Nephron (organoid): Measurements from ENCODE around the gene TEX261.

ENCODE experiments used
- H3K27ac Mint-ChIP-seq, 3 experiments: 2 replicates each; pipeline ENCODE4 v1.8.0; 2020; ENCODE audit warnings: mixed read lengths in 3 of 3, mild to moderate bottlenecking in 2 of 3, moderate library complexity in 1 of 3
- H3K27me3 Mint-ChIP-seq: 2 replicates; pipeline ENCODE4 v1.8.0; 2021; ENCODE audit warnings: low read depth, mild to moderate bottlenecking, moderate library complexity, mixed read lengths
- H3K36me3 Mint-ChIP-seq: 2 replicates; pipeline ENCODE4 v1.8.0; 2020; ENCODE audit warnings: low read depth, mixed read lengths
- H3K4me1 Mint-ChIP-seq: 2 replicates; pipeline ENCODE4 v1.8.0; 2020; ENCODE audit warnings: mixed read lengths
- H3K4me3 Mint-ChIP-seq, 3 experiments: 2 replicates each; pipeline ENCODE4 v1.8.0; 2020; ENCODE audit warnings: mild to moderate bottlenecking in 3 of 3, mixed read lengths in 3 of 3, moderate library complexity in 2 of 3
- H3K9me3 Mint-ChIP-seq: 2 replicates; pipeline ENCODE4 v1.8.0; 2020; ENCODE audit warnings: mixed read lengths
- TF ChIP-seq, protein P1 (sequence below), 3 experiments: fragments of 200-600 bp; sonication (generic); IDR thresholded peaks; one replicate each; pipeline ENCODE4 v1.5.0; 2021; ENCODE audit warnings: antibody characterized with exemption in 3 of 3; ENCODE audit not compliant: unreplicated experiment in 3 of 3

The TEX261 gene

GRCh38 chr2:71004857-71005256 lies 10.2 kb upstream of the TEX261 start:
- H3K27ac Mint-ChIP-seq = no peak overlapping the region
- H3K9me3 Mint-ChIP-seq = no peaks in the 10 kb centered on the region
- TF ChIP-seq, protein P1, sequence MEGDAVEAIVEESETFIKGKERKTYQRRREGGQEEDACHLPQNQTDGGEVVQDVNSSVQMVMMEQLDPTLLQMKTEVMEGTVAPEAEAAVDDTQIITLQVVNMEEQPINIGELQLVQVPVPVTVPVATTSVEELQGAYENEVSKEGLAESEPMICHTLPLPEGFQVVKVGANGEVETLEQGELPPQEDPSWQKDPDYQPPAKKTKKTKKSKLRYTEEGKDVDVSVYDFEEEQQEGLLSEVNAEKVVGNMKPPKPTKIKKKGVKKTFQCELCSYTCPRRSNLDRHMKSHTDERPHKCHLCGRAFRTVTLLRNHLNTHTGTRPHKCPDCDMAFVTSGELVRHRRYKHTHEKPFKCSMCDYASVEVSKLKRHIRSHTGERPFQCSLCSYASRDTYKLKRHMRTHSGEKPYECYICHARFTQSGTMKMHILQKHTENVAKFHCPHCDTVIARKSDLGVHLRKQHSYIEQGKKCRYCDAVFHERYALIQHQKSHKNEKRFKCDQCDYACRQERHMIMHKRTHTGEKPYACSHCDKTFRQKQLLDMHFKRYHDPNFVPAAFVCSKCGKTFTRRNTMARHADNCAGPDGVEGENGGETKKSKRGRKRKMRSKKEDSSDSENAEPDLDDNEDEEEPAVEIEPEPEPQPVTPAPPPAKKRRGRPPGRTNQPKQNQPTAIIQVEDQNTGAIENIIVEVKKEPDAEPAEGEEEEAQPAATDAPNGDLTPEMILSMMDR (IDR thresholded peaks at IDR 0.05; ENCODE audit: unreplicated experiment in 3 of 3) = no peak
- H3K4me1 Mint-ChIP-seq = no peaks in the 10 kb centered on the region
- peaks cover 15% of the 10 kb centered on the region for H3K27me3 Mint-ChIP-seq
- H3K36me3 Mint-ChIP-seq = no peaks in the 10 kb centered on the region
- H3K4me3 Mint-ChIP-seq = no peak overlapping the region

- peaks cover 14% of the 10 kb centered on the region for H3K27me3 Mint-ChIP-seq
- H3K4me3 Mint-ChIP-seq = no peak overlapping the region
- no peak overlapping the region for H3K27ac Mint-ChIP-seq
- no peaks in the 10 kb centered on the region for H3K4me1 Mint-ChIP-seq
- TF ChIP-seq, protein P1 (IDR thresholded peaks at IDR 0.05; ENCODE audit: unreplicated experiment in 3 of 3) = no peak
- H3K9me3 Mint-ChIP-seq = no peaks in the 10 kb centered on the region
- H3K36me3 Mint-ChIP-seq = no peaks in the 10 kb centered on the region
These were observed 9.5 kb upstream of the TEX261 start for GRCh38 chr2:71003966-71004755.

DNA sequence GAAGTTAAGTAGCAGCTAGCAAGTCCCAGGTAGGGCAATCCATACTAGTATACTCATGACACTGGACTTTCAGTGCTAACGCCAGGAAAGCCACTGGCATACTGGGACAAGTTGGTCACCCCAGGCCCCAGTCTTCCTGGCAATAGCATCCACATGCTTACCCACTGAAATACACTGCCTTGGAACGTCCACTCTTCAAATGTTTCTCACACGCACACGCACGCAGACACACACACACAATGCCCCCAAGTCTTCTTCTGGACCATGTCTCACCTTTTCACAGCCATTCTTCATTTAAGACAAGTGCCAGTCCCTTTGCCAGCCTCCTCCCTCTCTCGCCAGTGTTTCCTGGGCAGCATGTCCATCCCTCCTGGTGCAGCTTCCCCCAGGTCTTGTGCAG lies 8.7 kb upstream of the TEX261 start:
- Mint-ChIP-seq H3K4me1 (no peaks in the 10 kb centered on the region), H3K4me3 (no peak overlapping the region), H3K27ac (no peak overlapping the region), H3K27me3 (peaks cover 14% of the 10 kb centered on the region), H3K9me3 (no peaks in the 10 kb centered on the region), H3K36me3 (no peaks in the 10 kb centered on the region)
- TF ChIP-seq, protein P1 (IDR thresholded peaks at IDR 0.05; ENCODE audit: unreplicated experiment in 3 of 3) = no peak

GRCh38 chr2:71001981-71002570 lies 7.4 kb upstream of the TEX261 start:
- Mint-ChIP-seq H3K27ac (peak overlapping the region in 1 of 3 experiments; percentile 27), H3K27me3 (peaks cover 14% of the 10 kb centered on the region), H3K9me3 (no peaks in the 10 kb centered on the region), H3K4me3 (peak overlapping the region in 2 of 3 experiments; percentile 27 to 30), H3K4me1 (no peaks in the 10 kb centered on the region), H3K36me3 (no peaks in the 10 kb centered on the region)
- TF ChIP-seq, protein P1 (IDR thresholded peaks at IDR 0.05; ENCODE audit: unreplicated experiment in 3 of 3) = no peak

- TF ChIP-seq, protein P1 (IDR thresholded peaks at IDR 0.05; ENCODE audit: unreplicated experiment in 3 of 3) = no peak
- peak overlapping the region in 1 of 3 experiments; percentile 27 for H3K27ac Mint-ChIP-seq
- no peak overlapping the region for H3K4me3 Mint-ChIP-seq
- H3K27me3 Mint-ChIP-seq = peaks cover 18% of the 10 kb centered on the region
- no peaks in the 10 kb centered on the region for H3K36me3 Mint-ChIP-seq
- no peaks in the 10 kb centered on the region for H3K9me3 Mint-ChIP-seq
- H3K4me1 Mint-ChIP-seq = no peaks in the 10 kb centered on the region
These were observed 6.9 kb upstream of the TEX261 start for GRCh38 chr2:71001592-71001927.
